CD4-positive, alpha-beta T cell treated with Interleukin-4 for 1 hour (primary cell): ENCODE data around the gene RSAD2.

Experiments used
- DNase-seq, 2 donors: peaks; one replicate each; pipeline ENCODE4 v3.0.0-alpha.2; 2020 to 2022

Gene RSAD2

GRCh38 chr2:6908291-6908690, 30.7 kb downstream of the RSAD2 start:
- DNase-seq: no peak

GRCh38 chr2:6909431-6910385, 32.1 kb downstream of the RSAD2 start:
- peak; percentile 41 to 79 for DNase-seq

- no peak for DNase-seq
These were observed 34.1 kb downstream of the RSAD2 start for GRCh38 chr2:6911721-6912120.

- peak; percentile 58 to 68 for DNase-seq
These were observed 36.0 kb downstream of the RSAD2 start for GRCh38 chr2:6913415-6914157.

GRCh38 chr2:6914828-6915227, 37.3 kb downstream of the RSAD2 start:
- DNase-seq: no peak

- DNase-seq: no peak
These were observed 37.8 kb downstream of the RSAD2 start for GRCh38 chr2:6915399-6915798.

GRCh38 chr2:6916224-6916623, 38.6 kb downstream of the RSAD2 start:
- no peak for DNase-seq

- no peak for DNase-seq
These were observed 39.1 kb downstream of the RSAD2 start for GRCh38 chr2:6916736-6917070.

GRCh38 chr2:6917071-6917760, 39.6 kb downstream of the RSAD2 start, which contains the start of gene RNF144A:
TSS of gene RNF144A (plus strand) at chr2:6917412. CDS start at chr2:6996927, 79,515 bp downstream.
- peak; percentile 60 to 72 for DNase-seq

GRCh38 chr2:6917761-6918421, 40.3 kb downstream of the RSAD2 start:
- no peak for DNase-seq

GRCh38 chr2:6919901-6920742, 42.5 kb downstream of the RSAD2 start:
- DNase-seq: no peak

GRCh38 chr2:6920743-6921064, 43.1 kb downstream of the RSAD2 start:
- DNase-seq: no peak

GRCh38 chr2:6921321-6921922, 43.8 kb downstream of the RSAD2 start:
- DNase-seq: no peak

GRCh38 chr2:6922201-6922656, 44.7 kb downstream of the RSAD2 start:
- no peak for DNase-seq

GRCh38 chr2:6923319-6923718, 45.7 kb downstream of the RSAD2 start:
- DNase-seq: no peak

- DNase-seq: no peak
These were observed 46.7 kb downstream of the RSAD2 start for GRCh38 chr2:6924101-6924923.

GRCh38 chr2:6924924-6925409, 47.4 kb downstream of the RSAD2 start:
- no peak for DNase-seq

GRCh38 chr2:6926071-6926732, 48.6 kb downstream of the RSAD2 start:
- no peak for DNase-seq

- DNase-seq: no peak
These were observed 49.6 kb downstream of the RSAD2 start for GRCh38 chr2:6927186-6927585.

GRCh38 chr2:6927753-6928152, 50.2 kb downstream of the RSAD2 start:
- DNase-seq: no peak
